T47D (cell line): Measurements from ENCODE around the gene LRMDA.

ENCODE experiments used
- DNase-seq, 2 experiments: peaks; one replicate each; pipeline versions ENCODE4 v3.0.0 to v3.0.0-alpha.2; 2011 to 2012; ENCODE audit warnings: low read depth in 1 of 2, low spot score in 1 of 2
- JUND ChIP-seq: IDR thresholded peaks from 2 replicates; pipeline ENCODE4 v1.6.1; 2012; ENCODE audit warnings: low read depth
- in situ Hi-C: cut with HindIII; loops from 2 replicates; pipeline ENCODE4 v1.10.0; 2016; ENCODE audit warnings: low sequenced_read_pairs, low pct_unique_long_range_greater_than_20kb

LRMDA gene

DNA sequence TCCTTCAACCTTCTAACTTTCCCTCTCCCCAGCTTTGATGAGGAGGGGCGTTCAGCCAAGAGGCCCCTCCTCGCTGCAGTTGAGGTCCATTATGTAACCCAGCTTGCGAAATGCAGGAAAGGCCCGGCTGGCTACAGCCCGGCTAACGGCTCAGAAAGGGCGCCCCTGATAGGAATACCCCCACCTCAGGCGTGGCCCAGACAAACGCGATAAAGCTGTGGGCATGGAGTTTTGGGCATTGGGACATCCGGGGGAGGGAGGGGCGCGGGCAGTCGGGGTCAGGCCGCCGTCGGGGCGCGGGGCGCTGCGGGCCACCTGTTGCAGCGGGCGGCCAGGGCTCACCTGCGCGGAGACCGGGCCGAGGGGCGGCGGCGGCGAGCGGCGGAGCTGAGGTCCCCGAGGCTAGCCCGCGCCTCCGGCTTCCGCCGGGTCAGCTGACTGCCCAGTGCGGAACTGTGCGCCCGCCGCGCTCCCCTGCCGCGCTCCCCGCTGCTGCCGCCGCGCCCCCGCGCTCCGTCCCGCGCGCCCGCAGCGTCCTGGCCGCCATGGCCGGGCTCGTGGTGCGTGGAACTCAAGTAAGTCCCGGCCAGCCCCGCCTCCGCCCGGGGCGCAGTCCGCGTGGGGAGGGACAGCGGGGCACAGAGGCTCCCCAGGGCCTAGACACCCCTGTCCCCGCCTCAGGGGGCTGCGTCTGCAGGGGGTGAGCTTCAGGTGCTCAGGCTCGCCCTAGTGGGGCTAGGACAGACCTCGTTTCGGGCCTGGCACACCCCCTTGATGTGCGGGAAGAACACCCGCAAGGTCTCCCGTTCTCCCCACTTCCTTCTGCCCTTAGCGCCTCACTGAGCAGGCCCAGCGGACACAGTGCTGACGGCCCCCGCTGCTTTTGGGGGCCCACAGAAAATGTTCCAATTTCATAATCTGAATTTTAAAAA, at the start of gene LRMDA:
Gene LRMDA (plus strand): TSS at position 445 of the 932 bp plus-strand sequence.
- DNase-seq = peak in 1 of 2 experiments; percentile 75
- in situ Hi-C loops = no loop called here

DNA sequence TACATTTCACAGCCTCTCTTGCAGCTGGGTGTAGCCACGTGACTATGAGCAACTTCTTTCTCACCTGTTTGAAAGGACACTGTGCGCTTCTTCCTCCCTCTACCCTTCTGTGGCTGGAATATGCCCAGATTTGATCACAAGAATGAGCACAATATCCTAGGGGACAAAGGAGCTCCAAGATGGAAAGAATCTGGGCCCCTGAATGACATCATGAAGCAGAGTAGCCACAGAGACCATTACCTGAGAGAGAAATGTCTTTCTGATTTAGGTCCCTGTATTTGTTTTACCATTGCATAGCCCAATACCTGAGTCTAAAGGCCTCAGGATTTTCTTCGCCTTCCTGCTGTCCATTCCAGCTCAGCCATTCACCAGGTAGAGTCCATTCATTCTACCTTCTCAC, 45.3 kb upstream of the LRMDA start:
- no peak for TF ChIP-seq JUND
- in situ Hi-C loops = no loop called here
- DNase-seq = no peak

More for the DNA sequence above, at the start of gene LRMDA:
- TF ChIP-seq JUND = no peak

DNA sequence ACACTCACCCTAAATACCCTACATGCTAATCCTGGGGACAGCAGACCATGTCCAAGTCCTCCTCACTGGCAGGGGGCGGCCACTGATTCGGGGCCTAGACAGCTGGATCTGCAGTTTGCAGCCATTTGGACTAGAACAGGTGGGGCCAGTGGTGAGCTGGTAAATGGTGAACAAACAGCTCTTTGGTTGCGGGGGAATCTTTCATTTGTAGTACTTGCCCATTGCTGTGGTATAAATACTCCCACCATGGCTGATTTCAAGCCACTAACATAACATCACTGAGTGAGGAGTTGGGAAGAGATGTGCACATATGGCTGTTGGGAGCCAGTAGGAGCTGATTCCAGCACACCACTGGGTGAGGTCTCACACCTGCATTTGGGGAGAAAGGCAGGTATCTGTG, 43.3 kb upstream of the LRMDA start:
- no peak for TF ChIP-seq JUND
- DNase-seq = no peak
- in situ Hi-C loops = no loop called here

DNA sequence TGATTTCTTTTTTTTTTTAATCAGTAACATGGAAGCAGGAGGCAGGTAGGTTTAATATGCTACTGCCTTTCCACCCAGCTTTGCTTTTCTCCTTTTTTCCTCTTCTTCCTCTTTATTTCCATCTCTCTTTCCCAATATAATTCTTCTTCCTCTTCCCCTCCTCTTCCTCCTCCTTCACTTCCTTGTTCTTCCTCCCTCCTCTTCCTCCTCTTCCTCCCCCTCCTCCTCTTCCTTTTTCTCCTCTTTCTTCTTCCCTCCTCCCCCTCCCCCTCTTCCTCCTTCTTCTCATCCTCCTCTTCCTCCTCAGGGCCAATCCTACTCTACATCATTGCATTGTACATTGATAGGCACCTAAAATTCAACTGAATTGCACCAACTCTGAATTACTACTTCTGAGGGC, 41.2 kb upstream of the LRMDA start:
- DNase-seq = no peak
- in situ Hi-C loops = no loop called here
- no peak for TF ChIP-seq JUND

DNA sequence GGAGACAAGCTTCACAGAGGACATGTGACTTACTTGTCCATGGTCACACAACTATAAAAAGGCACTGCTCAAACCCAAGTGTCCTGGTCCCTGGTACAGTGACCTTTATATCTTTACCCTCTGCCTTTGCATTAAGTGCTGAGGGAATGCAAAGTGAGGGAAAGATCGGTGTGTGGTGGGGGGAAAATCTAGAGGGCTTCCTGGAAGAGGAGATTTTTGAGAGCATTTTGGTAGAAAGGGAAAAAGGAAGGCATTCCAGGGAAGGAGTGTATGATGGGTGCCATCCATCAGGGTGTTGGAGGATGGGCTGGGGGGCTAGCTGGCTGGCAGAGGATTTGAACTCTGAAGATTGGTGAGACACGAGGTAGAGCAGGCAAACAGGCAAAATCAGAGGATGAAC, 39.2 kb upstream of the LRMDA start:
- no peak for TF ChIP-seq JUND
- in situ Hi-C loops = no loop called here
- DNase-seq = no peak

DNA sequence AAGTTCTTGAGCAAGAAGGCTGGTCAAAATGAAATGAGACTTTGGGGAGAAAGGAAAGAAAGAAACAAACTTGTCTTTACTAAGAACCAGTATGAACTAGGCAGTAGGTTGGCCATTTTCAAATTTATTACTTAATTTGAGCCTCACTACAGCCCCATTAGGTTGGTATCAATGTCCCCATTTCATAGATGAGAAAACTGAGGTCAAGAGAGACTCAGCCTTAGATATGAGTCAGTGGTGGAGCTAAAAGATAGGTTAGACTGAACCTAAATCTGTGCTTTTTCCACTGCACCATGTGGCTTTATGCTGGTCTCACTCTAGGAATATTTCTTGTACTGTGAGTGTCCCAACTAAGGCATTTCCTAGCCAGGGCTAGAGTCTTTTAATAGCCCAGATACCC, 38.7 kb upstream of the LRMDA start:
- no peak for TF ChIP-seq JUND
- in situ Hi-C loops = no loop called here
- no peak for DNase-seq

DNA sequence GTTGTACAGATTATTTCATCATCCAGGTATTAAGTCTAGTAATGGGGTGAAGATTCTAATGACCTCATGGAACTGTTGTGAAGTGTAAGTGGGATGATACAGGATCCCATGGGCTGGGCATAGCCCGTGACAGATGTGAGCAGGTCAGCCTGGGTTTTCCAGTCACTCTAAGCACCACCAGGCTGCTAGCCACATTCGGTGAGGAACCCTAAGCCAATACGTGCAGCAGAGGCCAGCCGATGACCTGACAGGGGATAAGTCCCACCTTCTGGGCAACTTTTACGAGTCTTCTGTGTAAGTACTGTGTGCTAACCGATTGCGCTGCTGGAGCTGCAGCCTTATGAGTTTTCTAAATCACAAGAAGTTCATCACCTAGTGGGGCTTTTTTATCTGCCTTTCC, 37.2 kb upstream of the LRMDA start:
- in situ Hi-C loops = no loop called here
- no peak for DNase-seq
- no peak for TF ChIP-seq JUND

DNA sequence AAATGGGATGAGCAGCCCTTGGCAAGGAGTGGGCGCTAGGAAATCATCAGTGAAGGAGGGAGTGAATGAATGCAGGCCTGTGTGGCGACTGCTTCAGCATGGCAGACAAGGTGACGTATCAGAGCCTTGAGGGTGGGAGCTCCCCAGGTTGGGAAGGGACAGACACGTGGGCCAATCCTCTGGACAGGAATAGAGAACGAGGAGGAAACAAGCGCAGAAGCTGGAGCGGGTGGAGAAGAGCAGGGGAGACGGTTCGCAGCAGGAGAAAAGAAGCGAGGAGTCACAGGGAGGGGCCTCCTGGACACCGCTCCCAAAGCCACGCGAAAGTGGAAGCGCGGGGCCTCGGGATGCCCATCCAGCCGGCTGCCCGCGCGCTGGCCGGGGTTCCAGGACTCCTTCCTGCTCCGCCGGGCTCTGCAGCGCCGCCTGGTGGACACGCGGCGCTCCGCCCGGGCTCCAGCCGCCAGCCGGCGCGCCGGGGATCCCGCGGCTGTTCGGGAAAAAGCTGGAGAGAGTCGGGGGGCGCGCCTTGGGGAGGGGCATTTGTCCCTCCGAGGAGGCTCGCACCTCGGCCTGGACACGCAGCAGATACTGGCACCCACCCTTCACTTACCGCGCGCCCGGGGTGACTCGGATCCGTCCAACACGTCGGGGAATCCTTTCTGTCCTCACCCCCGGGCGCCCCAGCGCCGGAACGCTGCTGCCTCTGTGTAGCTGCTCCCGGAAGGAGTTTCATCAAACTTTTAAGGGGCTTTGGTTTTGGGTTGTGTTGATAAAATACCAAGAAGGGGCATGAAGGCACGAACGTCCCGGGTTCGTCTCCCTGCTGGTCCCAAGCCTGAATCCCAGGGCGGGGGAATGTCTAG, 36.1 kb upstream of the LRMDA start:
- DNase-seq = no peak
- in situ Hi-C loops = no loop called here
- no peak for TF ChIP-seq JUND

DNA sequence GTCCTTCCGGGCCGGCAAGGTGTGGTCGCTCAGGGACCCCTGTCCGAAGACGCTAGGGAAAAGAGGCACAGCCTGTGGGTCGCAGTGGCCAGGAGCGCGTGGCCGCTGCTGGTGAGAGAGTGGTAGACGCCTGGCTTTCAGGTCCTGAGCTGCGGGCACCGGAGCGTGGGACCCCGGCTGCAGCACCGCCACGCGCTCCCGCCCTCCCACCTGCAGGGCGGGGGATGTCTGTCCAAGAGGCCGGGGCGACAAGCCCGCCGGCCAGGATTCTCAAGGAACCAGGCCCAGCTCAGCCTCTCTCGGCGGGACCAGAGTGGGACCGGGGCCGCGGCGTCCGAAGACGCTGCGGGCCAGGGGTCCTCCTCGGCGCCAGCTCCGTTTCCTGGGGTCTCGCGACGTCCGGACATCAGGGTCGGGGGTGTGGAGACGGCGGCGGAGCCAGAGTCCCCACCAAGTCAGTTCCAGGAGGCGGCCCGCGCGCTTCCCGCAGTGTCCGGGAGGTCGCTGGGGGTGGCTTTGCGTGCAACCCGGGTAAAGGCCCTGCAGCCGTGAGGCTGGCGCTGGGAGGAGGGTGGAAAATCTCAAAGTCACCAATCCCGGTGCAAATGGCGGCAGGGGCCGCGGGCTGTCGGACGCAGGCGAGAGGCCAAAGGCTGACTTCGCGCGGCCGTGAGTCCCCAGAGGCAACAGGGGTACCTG, 35.3 kb upstream of the LRMDA start:
- in situ Hi-C loops = no loop called here
- no peak for TF ChIP-seq JUND
- no peak for DNase-seq

DNA sequence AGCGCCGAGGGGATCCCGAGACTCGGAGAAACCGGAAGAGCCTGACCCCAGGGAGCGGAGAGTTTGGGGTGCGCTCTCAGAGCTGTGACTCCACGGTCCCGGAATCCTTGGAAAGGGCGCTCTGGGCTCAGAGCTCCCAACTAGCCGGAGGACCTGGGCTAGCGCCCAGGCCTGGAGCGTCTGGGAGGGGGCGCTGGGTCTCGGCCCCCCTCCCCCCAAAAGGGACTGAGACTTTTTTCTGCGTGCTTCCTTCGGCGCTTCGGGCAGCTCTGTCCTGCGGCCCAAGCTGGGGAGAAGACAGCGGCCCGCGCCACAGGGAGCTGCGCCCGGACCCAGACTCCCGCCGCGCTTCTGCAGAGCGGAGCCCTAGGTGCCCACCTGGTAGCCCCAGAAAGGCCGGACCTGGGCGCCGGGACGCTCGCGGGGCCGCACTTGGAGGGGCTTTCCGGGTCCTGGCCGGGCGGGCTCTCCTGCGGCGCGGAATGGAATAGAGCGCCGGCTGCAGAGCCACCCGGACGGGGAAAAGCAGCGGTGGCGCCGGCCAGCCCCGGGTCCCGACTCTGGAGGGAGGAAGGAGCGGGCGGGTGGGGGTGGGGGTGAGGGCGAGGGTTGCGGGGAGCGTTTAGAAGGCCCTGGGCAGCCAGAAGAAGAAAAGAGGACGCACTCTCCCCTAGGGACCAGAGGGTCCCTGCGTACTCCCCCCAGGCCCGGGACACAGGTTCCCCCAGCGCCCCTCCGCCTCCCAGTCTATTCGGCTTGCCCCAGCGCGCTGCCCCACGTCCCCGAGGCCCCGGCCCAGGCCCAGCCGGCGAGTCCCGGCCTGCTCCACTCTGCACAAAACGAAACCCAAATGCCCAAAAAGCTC, 34.6 kb upstream of the LRMDA start:
- TF ChIP-seq JUND = no peak
- DNase-seq = no peak
- in situ Hi-C loops = no loop called here

DNA sequence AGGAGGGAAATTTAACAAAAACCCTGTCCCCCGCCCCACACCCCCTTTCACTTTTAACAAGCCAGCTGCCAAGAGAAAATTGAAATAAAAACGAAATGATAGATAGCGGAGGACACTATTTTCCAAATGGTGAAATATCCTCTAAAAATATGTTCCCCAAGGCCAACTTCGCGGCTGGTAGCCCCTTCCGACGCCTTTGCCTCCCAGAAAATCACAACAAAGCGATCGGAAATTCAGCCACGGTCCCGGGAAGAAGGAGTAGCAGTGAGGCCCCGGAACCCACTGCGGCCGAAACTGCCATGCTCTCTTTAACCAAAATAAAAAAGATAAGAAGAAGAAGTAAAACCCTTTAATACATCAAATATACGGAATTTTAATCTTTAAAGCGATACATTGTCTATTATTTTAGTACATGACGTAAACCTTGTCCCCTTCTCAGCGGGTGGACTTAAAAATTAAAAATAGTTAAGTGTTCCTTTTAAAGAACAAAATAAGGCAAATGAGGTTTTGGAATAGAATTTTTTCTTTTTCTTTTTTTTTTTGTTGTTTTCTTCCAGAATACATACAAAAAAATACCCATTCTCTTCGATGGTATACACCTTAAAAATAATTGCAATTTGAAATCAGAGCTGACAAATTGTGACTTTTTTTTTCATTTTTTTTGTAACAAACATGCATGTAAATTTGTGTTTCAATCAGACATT, 33.8 kb upstream of the LRMDA start:
- DNase-seq = no peak
- in situ Hi-C loops = no loop called here
- no peak for TF ChIP-seq JUND
